CD8-positive, alpha-beta memory T cell (primary cell): Measurements from ENCODE around the gene XIRP1. TPM values are rescaled to one million over a fixed set of nuclear protein-coding genes. Genes with fewer than 3 reads are reported as not detected.

Source experiments
- CTCF ChIA-PET: fragments of 350-600 bp; sonication (Branson Sonifier 250); formaldehyde crosslinking; loops from one replicate; lab custom pipeline; 2021; ENCODE audit warnings: antibody characterized with exemption; lab: Charles Lee
- POLR2A ChIA-PET: fragments of 350-600 bp; sonication (Branson Sonifier 250); formaldehyde crosslinking; loops from one replicate; lab custom pipeline; 2021; ENCODE audit warnings: antibody characterized with exemption; lab: Charles Lee
- DNase-seq, 5 donors: peaks; one replicate each; pipeline versions ENCODE4 v3.0.0 to v3.0.0-alpha.2; 2020 to 2022; ENCODE audit warnings: mixed read lengths in 1 of 5
- H3K27ac ChIP-seq: one replicate; pipeline ENCODE4 v1.7.0; 2013; ENCODE audit warnings: low read depth, mild to moderate bottlenecking, low read length, moderate library complexity
- H3K27me3 ChIP-seq: 2 replicates; pipeline ENCODE4 v1.7.0; 2013; ENCODE audit warnings: low read length, mild to moderate bottlenecking; ENCODE audit not compliant: insufficient read depth, poor library complexity, severe bottlenecking
- H3K36me3 ChIP-seq: 2 replicates; pipeline ENCODE4 v1.7.0; 2013; ENCODE audit warnings: mild to moderate bottlenecking, low read length, moderate library complexity; ENCODE audit not compliant: insufficient read depth
- H3K4me1 ChIP-seq: 2 replicates; pipeline ENCODE4 v1.7.0; 2013; ENCODE audit warnings: mild to moderate bottlenecking, low read length, moderate library complexity; ENCODE audit not compliant: insufficient read depth
- H3K4me3 ChIP-seq: 2 replicates; pipeline ENCODE4 v1.7.0; 2013; ENCODE audit warnings: mild to moderate bottlenecking, low read length
- H3K9me3 ChIP-seq: 2 replicates; pipeline ENCODE4 v1.7.0; 2013; ENCODE audit warnings: mild to moderate bottlenecking, low read length
- H3K27ac Mint-ChIP-seq, 8 donors: one replicate each; pipeline ENCODE4 v1.8.0; 2020 to 2021; ENCODE audit warnings: mixed read lengths in 8 of 8, mild to moderate bottlenecking in 6 of 8, inconsistent platforms in 3 of 8, moderate library complexity in 3 of 8
- H3K27me3 Mint-ChIP-seq, 2 donors: one replicate each; pipeline ENCODE4 v1.8.0; 2020 to 2021; ENCODE audit warnings: mixed read lengths in 2 of 2, mild to moderate bottlenecking in 1 of 2, moderate library complexity in 1 of 2
- H3K36me3 Mint-ChIP-seq, 3 donors: one replicate each; pipeline ENCODE4 v1.8.0; 2020 to 2021; ENCODE audit warnings: mixed read lengths in 3 of 3, inconsistent platforms in 1 of 3, mild to moderate bottlenecking in 1 of 3
- H3K4me1 Mint-ChIP-seq, 3 donors: one replicate each; pipeline ENCODE4 v1.8.0; 2020 to 2021; ENCODE audit warnings: mixed read lengths in 3 of 3, inconsistent platforms in 1 of 3, mild to moderate bottlenecking in 1 of 3
- H3K4me3 Mint-ChIP-seq, 7 donors: one replicate each; pipeline ENCODE4 v1.8.0; 2020 to 2021; ENCODE audit warnings: mixed read lengths in 7 of 7, mild to moderate bottlenecking in 6 of 7, moderate library complexity in 4 of 7, inconsistent platforms in 2 of 7
- H3K9me3 Mint-ChIP-seq, 5 donors: one replicate each; pipeline ENCODE4 v1.8.0; 2020 to 2022; ENCODE audit warnings: mixed read lengths in 5 of 5, mild to moderate bottlenecking in 3 of 5, moderate library complexity in 2 of 5, inconsistent platforms in 1 of 5
- polyA plus RNA-seq: library from polyadenylated mRNA; unstranded; fragments of 300-500 nt; fragmentation: Illumina TruSeq; gene quantifications from one replicate; pipeline ENCODE4 v1.2.3, GENCODE V29; 2021
- total RNA-seq, 2 experiments: library from RNA; stranded (reverse); gene quantifications; one replicate each; pipeline ENCODE4 v1.2.3, GENCODE V29; 2021

The XIRP1 gene
- total and polyA plus RNA-seq, 3 experiments from 2014 or later, result 4.1 to 5.3 TPM; not detected in 1

GRCh38 chr3:39196671-39197356, 4.4 kb upstream of the XIRP1 start:
- Histone ChIP-seq H3K27ac (no peak overlapping the region), H3K9me3 (no peaks in the 10 kb centered on the region), H3K4me1 (no peaks in the 10 kb centered on the region), H3K27me3 (no peaks in the 10 kb centered on the region), H3K4me3 (no peak overlapping the region), H3K36me3 (no peaks in the 10 kb centered on the region)
- H3K27me3 Mint-ChIP-seq, result peaks cover 5 to 14% of the 10 kb centered on the region in 2 donors
- POLR2A ChIA-PET, result no interaction called here
- CTCF ChIA-PET, result interaction anchor here (1.0 to 11.5 kb wide), 2 partner anchors 21 to 91 kb away, joined by 3 to 253 read pairs; no protein-coding TSS in a partner anchor
- H3K9me3 Mint-ChIP-seq, result no peaks in the 10 kb centered on the region
- DNase-seq, result no peak
- H3K4me1 Mint-ChIP-seq, result no peaks in the 10 kb centered on the region
- no peak overlapping the region for H3K4me3 Mint-ChIP-seq
- no peaks in the 10 kb centered on the region for H3K36me3 Mint-ChIP-seq
- peak overlapping the region in 1 of 8 donors; percentile 65 for H3K27ac Mint-ChIP-seq

GRCh38 chr3:39196034-39196433, 3.6 kb upstream of the XIRP1 start:
- Mint-ChIP-seq H3K27ac (no peak overlapping the region), H3K36me3 (no peaks in the 10 kb centered on the region), H3K4me1 (no peaks in the 10 kb centered on the region), H3K4me3 (no peak overlapping the region), H3K9me3 (no peaks in the 10 kb centered on the region), H3K27me3 (peaks cover 0 to 6% of the 10 kb centered on the region in 2 donors)
- Histone ChIP-seq H3K27me3 (no peaks in the 10 kb centered on the region), H3K4me3 (no peak overlapping the region), H3K4me1 (no peaks in the 10 kb centered on the region), H3K9me3 (no peaks in the 10 kb centered on the region), H3K36me3 (no peaks in the 10 kb centered on the region), H3K27ac (no peak overlapping the region)
- ChIA-PET CTCF (interaction anchor here (1.0 to 11.5 kb wide), 3 partner anchors 10 to 92 kb away, joined by 3 to 253 read pairs (median 4); no protein-coding TSS in a partner anchor), POLR2A (no interaction called here)
- no peak for DNase-seq

- Histone ChIP-seq H3K4me1 (no peaks in the 10 kb centered on the region), H3K36me3 (no peaks in the 10 kb centered on the region), H3K9me3 (no peaks in the 10 kb centered on the region), H3K27me3 (no peaks in the 10 kb centered on the region), H3K4me3 (no peak overlapping the region), H3K27ac (no peak overlapping the region)
- no peak overlapping the region for H3K27ac Mint-ChIP-seq
- H3K27me3 Mint-ChIP-seq, result peaks cover 0 to 4% of the 10 kb centered on the region in 2 donors
- no peaks in the 10 kb centered on the region for H3K36me3 Mint-ChIP-seq
- POLR2A ChIA-PET, result no interaction called here
- peaks cover 4 to 7% (median 5%) of the 10 kb centered on the region in 3 donors for H3K4me1 Mint-ChIP-seq
- CTCF ChIA-PET, result interaction anchor here (11.5 kb wide), 1 partner anchor 95 kb away, joined by 253 read pairs; no protein-coding TSS in a partner anchor
- no peak overlapping the region for H3K4me3 Mint-ChIP-seq
- H3K9me3 Mint-ChIP-seq, result no peaks in the 10 kb centered on the region
- no peak for DNase-seq
Observed at GRCh38 chr3:39193391-39193790, 996 bp upstream of the XIRP1 start.

- H3K9me3 ChIP-seq, result no peaks in the 10 kb centered on the region
- peaks cover 4 to 7% (median 5%) of the 10 kb centered on the region in 3 donors for H3K4me1 Mint-ChIP-seq
- CTCF ChIA-PET, result interaction anchor here (2.8 to 11.5 kb wide), 3 partner anchors 11 to 186 kb away, joined by 7 to 253 read pairs (median 14); no protein-coding TSS in a partner anchor
- H3K36me3 ChIP-seq, result no peaks in the 10 kb centered on the region
- H3K27ac Mint-ChIP-seq, result peak overlapping the region in 2 of 8 donors; percentile 29 to 43
- no peak overlapping the region for H3K4me3 Mint-ChIP-seq
- H3K4me1 ChIP-seq, result no peaks in the 10 kb centered on the region
- H3K27ac ChIP-seq, result no peak overlapping the region
- H3K27me3 ChIP-seq, result no peaks in the 10 kb centered on the region
- H3K9me3 Mint-ChIP-seq, result no peaks in the 10 kb centered on the region
- H3K27me3 Mint-ChIP-seq, result no peaks in the 10 kb centered on the region
- POLR2A ChIA-PET, result no interaction called here
- DNase-seq, result no peak
- H3K36me3 Mint-ChIP-seq, result no peaks in the 10 kb centered on the region
- no peak overlapping the region for H3K4me3 ChIP-seq
Observed at GRCh38 chr3:39191773-39192172, 622 bp downstream of the XIRP1 start.

- no peak for DNase-seq
- Mint-ChIP-seq H3K27ac (no peak overlapping the region), H3K27me3 (no peaks in the 10 kb centered on the region), H3K36me3 (no peaks in the 10 kb centered on the region), H3K4me1 (peaks cover 4 to 7% (median 5%) of the 10 kb centered on the region in 3 donors), H3K4me3 (no peak overlapping the region), H3K9me3 (no peaks in the 10 kb centered on the region)
- Histone ChIP-seq H3K27me3 (no peaks in the 10 kb centered on the region), H3K9me3 (no peaks in the 10 kb centered on the region), H3K4me3 (no peak overlapping the region), H3K36me3 (no peaks in the 10 kb centered on the region), H3K4me1 (no peaks in the 10 kb centered on the region), H3K27ac (no peak overlapping the region)
- ChIA-PET CTCF (interaction anchor here (0.9 to 11.5 kb wide), 6 partner anchors 12 to 187 kb away, joined by 3 to 253 read pairs (median 6); no protein-coding TSS in a partner anchor), POLR2A (no interaction called here)
Observed at GRCh38 chr3:39191111-39191510, 1.3 kb downstream of the XIRP1 start.

GRCh38 chr3:39190281-39191025, 1.9 kb downstream of the XIRP1 start:
- Histone ChIP-seq H3K4me1 (no peaks in the 10 kb centered on the region), H3K36me3 (no peaks in the 10 kb centered on the region), H3K27ac (no peak overlapping the region), H3K9me3 (no peaks in the 10 kb centered on the region), H3K4me3 (no peak overlapping the region), H3K27me3 (no peaks in the 10 kb centered on the region)
- Mint-ChIP-seq H3K9me3 (no peaks in the 10 kb centered on the region), H3K36me3 (no peaks in the 10 kb centered on the region), H3K4me1 (peaks cover 4 to 7% (median 5%) of the 10 kb centered on the region in 3 donors), H3K27me3 (no peaks in the 10 kb centered on the region), H3K4me3 (peak overlapping the region in 1 of 7 donors; percentile 11), H3K27ac (peak overlapping the region in 4 of 8 donors; percentile 3 to 80 (median 60))
- ChIA-PET POLR2A (no interaction called here), CTCF (interaction anchor here (0.8 to 11.5 kb wide), 15 partner anchors 12 to 187 kb away, joined by 3 to 253 read pairs (median 4); no protein-coding TSS in a partner anchor)
- no peak for DNase-seq

- Mint-ChIP-seq H3K27me3 (no peaks in the 10 kb centered on the region), H3K9me3 (no peaks in the 10 kb centered on the region), H3K4me3 (no peak overlapping the region), H3K4me1 (peaks cover 4 to 7% (median 5%) of the 10 kb centered on the region in 3 donors), H3K27ac (peak overlapping the region in 4 of 8 donors; percentile 3 to 80 (median 60)), H3K36me3 (no peaks in the 10 kb centered on the region)
- H3K36me3 ChIP-seq, result no peaks in the 10 kb centered on the region
- CTCF ChIA-PET, result interaction anchor here (0.8 to 11.5 kb wide), 14 partner anchors 13 to 188 kb away, joined by 3 to 253 read pairs (median 4); no protein-coding TSS in a partner anchor
- peak; percentile 31 to 64 (median 48) for DNase-seq
- no peaks in the 10 kb centered on the region for H3K27me3 ChIP-seq
- no peaks in the 10 kb centered on the region for H3K4me1 ChIP-seq
- no peak overlapping the region for H3K27ac ChIP-seq
- H3K9me3 ChIP-seq, result no peaks in the 10 kb centered on the region
- no peak overlapping the region for H3K4me3 ChIP-seq
- POLR2A ChIA-PET, result no interaction called here
Observed at GRCh38 chr3:39189959-39190269, 2.5 kb downstream of the XIRP1 start.
